GM19239 (cell line): ENCODE measurements around the gene ACSF3.

Experiments used
- DNase-seq: peaks from one replicate; pipeline ENCODE4 v3.0.0; 2011; ENCODE audit warnings: low spot score; ENCODE audit not compliant: insufficient read length
- FAIRE-seq: peaks from 2 replicates; lab custom pipeline; 2011; peaks lifted over from hg19 to GRCh38; lab: Jason Lieb, UNC

ACSF3 gene

DNA sequence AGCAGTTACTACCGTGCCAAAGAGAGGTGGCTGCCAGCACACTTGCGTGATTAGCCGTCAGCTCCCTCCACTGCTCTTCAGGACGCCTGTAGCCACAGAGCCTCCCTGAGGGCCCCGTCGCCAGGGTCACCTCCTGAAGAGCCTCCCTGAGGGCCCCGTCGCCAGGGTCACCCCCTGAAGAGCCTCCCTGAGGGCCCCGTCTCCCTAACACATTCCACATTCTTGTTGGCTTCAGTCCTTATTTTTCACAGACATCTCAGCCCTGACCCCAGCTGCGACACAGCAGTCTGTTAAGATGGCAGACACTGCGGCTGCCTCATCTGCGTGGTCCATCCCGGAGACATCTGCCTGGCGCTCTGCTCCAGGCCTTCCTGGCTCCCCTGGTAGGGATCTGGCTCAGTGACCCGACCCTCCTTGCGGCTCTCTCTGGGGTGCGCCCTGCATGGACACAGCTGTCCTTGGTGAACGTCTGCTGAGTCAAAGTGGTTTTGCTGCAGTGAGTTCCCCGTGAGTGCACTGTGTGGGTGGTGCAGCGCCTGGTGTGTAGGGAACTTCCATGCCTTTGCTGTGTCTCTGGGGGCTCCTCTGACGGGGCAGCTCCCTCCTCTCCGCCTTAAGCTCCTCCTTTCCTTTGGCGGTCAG lies 11.4 kb downstream of the ACSF3 start:
- no peak for DNase-seq
- no peak for FAIRE-seq

DNA sequence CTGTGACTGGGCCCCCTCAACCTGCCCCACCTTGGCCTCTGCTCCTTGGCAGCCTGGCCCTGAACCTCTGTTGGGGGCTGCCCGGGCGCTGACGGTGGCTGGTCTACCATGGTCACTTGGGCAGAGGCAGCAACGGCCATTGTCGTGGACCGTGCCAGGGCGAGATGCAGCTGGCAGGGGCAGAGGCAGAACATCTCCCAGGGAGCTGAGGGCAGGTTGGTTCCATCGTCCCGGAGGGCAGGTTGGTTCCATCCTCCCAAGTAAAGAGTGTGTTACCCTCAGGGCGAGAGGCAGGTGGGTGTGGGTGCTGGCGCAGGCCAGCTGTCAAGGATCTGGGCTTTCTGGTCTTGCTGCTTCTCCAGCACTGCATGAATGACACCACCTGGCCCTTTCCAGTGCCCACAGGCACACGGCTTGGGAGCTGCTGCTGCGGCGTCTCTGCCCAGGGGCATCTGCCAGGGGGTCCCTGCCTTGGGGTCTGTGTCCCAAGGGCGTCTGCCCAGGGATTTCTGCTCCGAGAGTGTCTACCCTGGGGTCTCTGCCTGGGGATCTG lies 12.0 kb downstream of the ACSF3 start:
- DNase-seq (no peak), FAIRE-seq (no peak)

DNA sequence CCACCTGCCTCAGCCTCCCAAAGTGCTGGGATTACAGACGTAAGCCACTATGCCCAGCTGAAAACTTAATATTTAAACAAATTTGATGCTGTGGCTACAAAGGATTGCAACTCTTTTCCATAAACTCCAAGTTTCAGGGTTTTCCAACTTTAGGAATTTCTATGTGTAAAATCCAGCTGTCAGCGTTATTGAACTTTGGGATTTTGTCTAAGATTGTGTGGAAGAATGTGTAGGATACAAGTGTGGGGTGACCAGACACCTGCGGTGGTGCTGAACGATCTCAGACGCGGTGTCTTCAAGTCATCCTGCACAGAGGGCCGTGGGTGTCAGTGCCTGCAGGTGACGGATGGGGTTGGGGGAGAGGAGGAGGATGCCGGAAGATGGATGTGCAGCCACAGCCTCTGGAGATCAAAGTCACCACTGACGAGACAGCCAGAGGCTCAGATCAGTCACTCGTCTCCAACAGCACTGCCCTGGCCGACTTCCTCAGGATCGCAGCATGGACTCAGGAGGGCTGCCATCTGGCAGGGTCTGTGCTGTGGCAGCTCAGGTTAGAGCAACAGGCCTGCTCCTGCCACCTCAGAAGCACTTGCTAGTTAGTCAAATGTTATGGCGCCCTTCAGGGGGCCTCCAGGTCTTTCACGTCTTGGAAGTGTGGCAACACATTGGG lies 13.0 kb downstream of the ACSF3 start:
- no peak for DNase-seq
- no peak for FAIRE-seq

DNA sequence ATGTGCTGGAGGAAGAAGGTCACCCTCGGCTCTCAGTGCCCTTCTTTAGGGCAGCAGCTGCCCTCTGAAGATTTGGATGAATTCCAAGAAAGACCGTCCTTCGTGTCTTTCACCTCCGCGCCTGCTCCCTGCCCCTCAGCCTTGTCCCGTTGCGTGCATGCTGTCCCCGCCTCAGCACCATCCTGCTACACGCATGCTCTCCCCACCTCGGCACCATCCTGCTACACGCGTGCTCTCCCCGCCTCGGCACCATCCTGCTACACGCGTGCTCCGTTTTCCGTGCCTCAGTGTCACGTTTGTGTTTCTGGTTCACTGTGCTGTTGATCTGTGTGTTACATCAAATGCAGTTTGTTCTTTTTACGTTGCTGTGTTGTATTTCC lies 13.5 kb downstream of the ACSF3 start:
- DNase-seq, result no peak
- FAIRE-seq, result no peak

DNA sequence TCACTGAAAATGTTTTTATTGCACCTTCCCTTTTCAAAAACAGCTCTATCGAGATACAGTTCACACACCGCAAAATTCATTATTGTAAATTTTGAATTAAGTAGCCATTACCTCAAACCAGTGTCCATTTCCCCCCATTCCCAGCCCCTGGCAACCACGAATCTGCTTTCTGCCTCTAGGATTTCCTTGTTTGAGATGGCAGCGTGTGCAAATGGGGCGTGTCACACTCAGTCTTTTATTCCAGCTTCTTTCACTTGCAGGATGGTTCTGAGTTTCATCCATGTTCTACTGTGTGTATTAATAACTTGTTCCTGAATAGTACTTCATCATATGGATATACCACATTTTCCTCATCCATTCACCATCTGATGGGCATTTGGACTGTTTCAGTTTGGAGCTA lies 14.8 kb downstream of the ACSF3 start:
- no peak for DNase-seq
- FAIRE-seq, result no peak

DNA sequence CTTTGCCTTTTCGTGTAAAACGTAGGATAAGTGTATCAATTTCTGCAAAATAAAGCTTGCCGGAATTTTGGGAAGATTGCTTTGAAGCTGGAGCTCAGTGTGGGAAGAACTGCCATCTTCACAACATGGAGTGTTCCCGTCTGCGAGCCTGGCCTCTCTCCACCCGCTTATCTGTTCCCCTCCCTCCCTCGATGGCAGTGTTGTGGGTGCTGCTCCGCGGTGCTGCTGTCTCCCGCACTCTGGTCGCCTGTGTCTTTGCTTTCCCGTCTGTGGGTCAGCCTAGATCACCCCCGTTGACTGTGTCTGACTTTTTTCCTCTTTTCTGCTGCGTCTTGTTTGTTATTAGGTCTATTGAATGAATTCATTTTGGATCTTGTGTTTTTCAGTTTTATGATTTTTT lies 17.0 kb downstream of the ACSF3 start:
- FAIRE-seq (no peak), DNase-seq (no peak)

DNA sequence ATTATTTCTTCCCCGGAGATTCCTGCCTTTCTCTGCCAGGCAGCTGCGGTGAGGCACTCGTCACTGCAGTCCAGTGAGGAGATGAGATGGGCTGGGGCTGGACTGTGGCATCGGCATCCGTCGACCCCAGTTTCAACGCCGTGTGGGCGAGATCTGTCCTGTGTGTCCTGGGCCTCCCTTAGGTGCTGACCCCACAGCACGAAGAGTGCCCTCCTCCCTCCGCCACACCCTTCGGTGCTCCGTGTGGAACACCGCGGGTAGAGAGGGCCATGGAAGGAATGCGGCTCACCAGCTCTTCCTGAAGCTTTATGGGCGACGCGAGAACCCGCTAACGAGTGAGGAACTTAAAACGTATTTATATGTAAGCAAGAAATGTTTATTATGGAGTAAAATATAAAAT lies 17.6 kb downstream of the ACSF3 start:
- FAIRE-seq (no peak), DNase-seq (no peak)

DNA sequence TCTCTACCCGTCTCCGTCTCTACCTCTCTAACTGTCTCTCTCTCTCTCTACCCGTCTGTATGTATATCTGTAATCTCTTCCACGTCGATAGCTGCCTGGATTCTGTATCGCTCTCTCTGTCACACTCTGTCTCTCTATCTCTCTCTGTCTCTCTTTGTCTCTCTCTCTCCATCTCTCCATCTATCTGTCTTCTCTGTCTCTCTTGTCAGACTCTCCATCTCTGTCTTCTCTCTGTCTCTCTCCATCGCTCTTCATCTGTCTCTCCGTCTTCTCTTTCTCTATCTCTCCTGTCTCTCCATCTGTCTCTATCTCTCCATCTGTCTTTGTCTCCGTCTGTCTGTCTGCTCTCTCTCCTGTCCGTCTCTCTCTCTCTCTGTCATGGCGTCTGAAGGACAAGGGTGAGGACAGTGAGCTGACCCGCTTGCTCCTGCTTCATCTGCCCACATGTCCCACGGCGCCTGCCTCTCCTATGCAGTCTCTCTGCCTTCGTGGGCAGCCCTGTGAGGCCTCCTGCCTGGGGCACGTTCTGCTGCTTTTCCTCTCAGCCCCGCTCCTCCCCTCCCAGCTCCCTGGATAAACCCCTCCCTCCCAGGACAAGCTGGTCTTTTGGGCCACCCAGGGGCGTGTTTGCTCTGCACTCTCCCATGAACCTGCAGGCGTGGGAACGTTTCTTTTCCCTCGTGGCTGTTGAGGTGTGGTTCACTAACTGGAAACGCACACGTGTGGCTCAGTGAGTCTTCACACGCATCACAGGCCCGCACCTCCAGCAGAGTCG lies 18.9 kb downstream of the ACSF3 start:
- FAIRE-seq, result no peak

DNA sequence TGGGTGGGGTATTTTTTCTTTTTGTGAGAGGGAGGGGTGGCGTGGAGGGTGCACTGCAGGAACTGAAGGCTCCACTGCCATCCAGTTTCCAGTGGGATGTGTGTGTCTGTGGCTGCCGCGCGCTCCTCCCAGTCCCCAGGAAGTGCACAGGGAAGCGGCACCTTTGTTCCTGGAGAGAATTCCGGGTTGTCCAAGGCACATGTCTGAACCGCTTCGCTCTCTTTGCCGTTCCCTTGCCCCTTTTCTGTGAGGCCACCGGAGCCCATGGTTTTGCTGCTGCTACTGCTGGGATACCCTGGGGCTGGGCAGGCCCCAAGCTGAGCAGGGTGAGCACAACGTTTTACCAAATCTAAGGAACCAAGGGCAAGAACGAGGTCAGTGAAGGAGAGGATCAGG lies 19.5 kb downstream of the ACSF3 start:
- FAIRE-seq (no peak), DNase-seq (no peak)

More for the DNA sequence above, 18.9 kb downstream of the ACSF3 start:
- no peak for DNase-seq

DNA sequence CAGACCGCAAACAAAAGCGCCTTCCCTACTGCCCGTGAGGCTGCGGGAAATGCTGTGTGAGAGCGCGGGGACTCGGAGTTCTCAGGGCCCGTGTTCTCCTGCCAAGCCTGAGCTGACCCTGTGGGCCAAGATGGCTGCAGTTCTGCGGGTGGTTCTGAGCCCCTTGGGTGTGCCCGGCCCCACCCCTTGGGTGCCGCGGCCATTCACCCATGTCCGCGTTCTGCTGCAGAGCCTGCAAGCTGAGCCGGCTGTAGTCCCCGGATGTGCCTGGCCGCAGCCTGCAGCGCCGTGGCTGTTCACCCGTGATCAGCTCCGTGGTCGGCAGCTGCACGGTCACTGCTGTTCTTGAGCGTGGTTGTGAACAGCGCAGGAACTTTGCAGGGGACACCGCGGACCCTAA lies 20.0 kb downstream of the ACSF3 start:
- no peak for DNase-seq
- FAIRE-seq, result no peak

DNA sequence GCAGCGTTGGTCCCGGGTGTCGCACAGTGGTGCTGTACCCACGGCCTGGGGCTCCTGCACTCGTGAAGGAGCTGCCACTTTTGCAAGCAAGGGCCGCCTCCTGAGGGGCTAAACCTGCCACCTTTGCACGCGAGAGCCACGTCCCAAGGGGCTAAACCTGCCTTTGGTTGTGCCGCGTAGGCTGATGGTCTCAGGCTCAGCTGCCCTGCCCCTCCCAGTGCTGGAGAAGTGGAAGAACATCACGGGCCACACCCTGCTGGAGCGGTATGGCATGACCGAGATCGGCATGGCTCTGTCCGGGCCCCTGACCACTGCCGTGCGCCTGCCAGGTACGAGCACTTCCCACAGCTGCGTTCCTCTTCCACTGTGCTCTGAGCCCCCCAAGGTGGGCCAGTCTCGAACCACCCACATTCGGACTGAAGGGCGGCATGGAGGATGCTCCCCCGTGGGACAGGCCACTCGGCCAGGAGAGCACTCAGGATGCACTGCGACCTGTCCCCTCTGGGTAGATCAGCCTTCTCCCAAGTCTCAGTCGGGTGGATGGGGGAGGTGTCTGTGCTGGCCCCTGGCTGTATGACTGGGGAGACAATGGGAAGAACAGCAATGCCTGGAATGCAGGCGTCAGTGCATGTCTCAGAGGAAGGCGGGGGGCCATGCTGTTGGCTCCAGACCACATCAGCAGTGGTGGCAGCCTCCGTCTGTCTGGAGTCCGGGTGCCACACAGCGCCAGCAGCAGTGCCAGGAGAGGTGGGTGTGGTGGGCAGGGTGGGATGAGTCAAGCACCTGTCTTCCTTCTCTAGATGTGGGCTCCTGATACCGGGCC lies 20.7 kb downstream of the ACSF3 start:
- no peak for FAIRE-seq

DNA sequence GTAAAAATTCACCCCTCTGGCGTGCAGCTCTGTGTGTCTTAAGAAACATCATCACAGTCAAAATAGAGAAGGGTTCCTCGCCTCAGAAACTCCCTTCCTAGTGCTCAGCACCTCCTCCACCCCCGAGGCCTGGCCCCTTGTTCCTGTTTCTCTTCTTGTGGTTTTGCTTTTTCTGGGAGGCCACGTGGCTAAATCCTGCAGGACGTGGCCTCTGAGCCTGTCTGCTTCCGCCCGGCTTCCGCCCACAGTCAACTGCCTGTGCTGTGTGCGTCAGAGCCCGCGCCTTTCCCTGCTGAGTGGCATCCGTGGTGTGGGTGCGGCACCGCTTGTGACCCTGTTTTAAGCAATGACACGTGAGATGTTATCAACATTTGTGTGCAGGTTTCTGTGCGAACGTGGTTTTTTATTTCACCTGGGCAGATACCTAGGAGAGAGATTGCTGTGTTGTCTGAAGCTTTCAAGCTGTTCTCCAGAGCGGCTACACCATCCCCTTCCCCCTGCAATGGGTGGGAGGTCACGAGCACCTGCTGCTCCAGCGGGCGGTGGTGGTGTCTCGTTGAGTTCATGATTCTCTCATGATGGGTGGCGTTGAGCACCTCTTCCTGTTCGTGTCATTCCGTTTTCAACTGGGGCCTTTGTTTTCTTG lies 21.7 kb downstream of the ACSF3 start:
- FAIRE-seq, result peak; percentile 99
- peak; percentile 93 for DNase-seq

More for the DNA sequence above, 20.7 kb downstream of the ACSF3 start:
- DNase-seq, result no peak

DNA sequence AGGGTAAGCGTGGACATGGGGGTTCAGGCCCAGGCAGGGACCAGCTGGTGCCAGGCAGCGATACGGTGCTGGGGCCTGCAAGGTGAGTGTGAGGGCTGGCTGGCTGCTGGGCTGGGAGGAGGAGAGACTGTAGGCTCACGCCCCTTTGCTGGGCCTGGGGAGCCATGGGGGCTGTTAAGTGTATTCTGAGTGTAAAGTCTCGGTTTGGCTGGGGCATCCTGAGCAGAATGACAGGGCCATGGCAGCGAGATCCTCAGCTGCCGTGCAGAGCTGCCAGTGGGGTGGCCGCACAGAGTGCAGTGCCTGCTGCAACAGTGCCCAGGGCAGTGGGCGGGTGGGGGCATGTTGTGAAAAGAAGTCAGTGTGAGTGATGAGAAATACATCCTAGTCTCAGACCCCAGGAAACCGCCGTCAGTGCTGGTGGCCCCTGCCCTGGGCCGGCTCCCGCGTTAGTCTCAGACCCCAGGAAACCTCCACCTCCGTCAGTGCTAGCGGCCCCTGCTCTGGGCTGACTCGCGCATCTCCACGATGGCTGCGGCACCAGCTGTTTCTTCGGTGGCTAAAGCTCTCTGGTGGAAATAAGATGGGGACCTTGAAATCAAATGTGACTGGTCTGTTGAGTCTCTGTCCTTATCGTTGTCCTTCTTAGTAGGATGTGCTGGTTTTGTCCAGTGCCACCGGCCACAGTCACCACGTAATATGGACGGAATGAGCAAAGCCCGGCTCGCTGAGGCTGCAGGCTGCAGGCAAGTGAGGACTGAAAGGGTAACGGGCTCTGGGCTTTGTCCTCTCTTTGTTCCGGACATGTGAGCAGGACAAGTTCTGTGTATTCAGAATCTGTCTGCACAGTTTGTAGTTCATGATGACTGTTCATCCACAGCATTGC lies 22.9 kb downstream of the ACSF3 start:
- FAIRE-seq (no peak), DNase-seq (no peak)

DNA sequence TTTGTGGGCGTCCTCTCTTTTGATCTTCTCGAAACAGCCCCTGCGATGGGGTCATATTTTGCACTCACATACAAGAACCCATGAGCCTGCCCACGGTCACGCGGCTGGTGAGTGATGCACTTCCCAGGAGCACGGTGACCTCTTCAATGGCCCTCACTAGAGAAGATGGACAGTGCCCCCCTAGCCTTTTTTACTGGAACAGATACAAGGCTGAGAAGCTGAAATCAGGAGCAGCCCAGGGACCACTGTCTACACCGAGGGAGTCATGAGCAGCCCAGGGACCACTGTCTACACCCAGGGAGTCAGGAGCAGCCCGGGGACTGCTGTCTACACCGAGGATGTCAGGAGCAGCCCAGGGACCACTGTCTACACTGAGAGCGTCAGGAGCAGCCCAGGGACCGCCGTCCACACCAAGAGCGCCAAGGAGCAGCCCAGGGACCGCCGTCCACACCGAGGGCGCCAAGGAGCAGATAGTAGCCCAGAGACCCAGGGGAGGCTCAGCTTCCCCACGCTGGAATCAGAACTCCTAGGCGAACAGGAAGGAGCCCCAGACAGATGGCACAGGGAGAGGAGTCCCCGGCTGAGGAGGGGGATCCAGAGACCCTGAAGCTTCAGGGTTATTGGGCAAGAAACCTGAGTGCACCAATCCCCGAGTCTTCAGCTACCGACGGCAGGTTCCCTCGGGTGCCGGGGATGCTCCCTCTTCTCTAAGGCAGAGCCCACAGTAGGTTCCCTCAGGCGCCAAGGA lies 23.7 kb downstream of the ACSF3 start:
- DNase-seq (no peak), FAIRE-seq (no peak)

DNA sequence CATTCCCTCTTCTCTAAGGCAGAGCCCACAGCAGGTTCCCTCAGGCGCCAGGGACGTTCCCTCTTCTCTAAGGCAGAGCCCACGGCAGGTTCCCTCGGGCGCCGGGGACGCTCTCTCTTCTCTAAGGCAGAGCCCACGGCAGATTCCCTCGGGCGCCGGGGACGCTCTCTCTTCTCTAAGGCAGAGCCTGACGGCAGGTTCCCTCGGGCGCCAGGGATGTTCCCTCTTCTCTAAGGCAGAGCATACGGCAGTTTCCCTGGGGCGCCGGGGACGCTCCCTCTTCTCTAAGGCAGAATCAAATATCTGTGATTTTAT lies 24.3 kb downstream of the ACSF3 start:
- DNase-seq (no peak), FAIRE-seq (no peak)

DNA sequence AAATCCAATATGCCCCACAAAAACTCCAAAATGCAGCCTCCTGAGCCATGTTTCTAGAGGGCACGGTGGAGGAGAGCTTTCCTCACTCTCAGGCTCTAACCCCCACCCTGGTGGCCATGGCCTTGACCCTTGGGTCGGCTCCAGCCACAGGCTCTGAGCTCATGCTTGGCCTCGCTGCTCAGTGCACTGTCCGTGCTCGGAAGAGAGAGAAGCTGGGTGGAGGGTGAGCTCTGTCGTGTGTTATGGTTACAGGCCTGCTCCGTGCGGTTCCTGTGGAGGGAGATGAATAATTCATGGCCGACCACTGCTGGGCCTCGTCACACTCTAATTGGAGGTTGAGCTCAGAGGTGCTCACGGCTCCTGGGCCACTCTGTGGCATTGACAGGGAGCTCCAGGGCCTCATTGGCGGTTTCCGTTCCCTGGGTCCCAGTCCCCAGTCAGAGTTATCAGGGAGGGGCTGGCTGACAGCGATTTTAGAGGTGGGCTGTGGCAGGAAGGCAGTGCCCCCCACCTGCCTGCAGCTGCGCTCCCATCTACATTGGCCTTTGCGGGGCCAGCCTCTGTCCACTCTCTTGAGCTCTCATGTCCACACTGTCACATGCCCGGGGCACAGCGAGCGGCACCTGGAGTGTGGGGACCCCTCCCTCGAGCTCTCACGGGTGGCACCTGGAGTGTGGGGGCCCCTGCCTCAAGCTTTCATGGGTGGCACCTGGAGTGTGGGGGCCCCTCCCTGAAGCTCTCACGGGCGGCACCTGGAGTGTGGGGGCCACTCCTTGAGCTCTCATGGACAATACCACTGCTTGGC lies 24.9 kb downstream of the ACSF3 start:
- DNase-seq, result no peak
- FAIRE-seq, result no peak

DNA sequence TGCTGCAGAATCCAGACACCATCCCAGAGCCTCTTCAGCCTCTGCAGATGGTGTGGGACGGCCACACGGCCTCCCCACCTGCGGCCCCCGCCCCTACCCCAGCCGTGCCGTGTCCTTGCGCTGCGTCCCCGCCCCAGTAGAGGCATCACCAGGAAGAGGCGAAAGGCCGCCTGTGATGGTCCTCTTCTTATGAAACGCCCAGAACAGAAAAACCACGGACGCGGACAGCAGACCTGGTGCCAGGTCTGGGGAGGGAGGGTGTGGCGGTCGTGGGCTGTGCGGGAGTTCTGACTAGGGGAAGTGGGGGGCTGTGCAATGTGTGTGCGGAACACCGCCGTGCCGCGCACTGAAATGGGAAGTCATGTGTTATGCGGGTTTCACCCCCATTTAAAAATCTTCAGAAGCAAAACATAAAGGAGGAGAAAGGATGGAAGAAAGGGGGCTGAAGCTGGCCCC lies 25.5 kb downstream of the ACSF3 start:
- DNase-seq, result no peak
- no peak for FAIRE-seq
